Mesenchymal stem cell (in vitro differentiated cells and primary cell): ENCODE data around the gene CARNS1.

Experiments used
- DNase-seq: peaks from one replicate; pipeline ENCODE4 v3.0.0-alpha.2; 2013
- H2AFZ ChIP-seq: one replicate; pipeline ENCODE4 v1.6.1; 2013; ENCODE audit warnings: low read depth, mild to moderate bottlenecking, control low read depth, inconsistent platforms, low read length, moderate library complexity
- H2AK5ac ChIP-seq: 2 replicates; pipeline ENCODE4 v1.6.1; 2013; ENCODE audit warnings: low read length, moderate library complexity, mild to moderate bottlenecking, inconsistent platforms; ENCODE audit not compliant: severe bottlenecking
- H2BK120ac ChIP-seq: one replicate; pipeline ENCODE4 v1.6.1; 2013; ENCODE audit warnings: low read depth, mild to moderate bottlenecking, inconsistent platforms, low read length, moderate library complexity
- H2BK12ac ChIP-seq, 2 experiments: one replicate each; pipeline ENCODE4 v1.6.1; 2013; ENCODE audit warnings: inconsistent platforms in 2 of 2, low read length in 2 of 2, mild to moderate bottlenecking in 2 of 2, moderate library complexity in 2 of 2, control low read depth in 1 of 2
- H2BK15ac ChIP-seq: one replicate; pipeline ENCODE4 v1.6.1; 2013; ENCODE audit warnings: mild to moderate bottlenecking, low read depth, inconsistent platforms; ENCODE audit not compliant: poor library complexity, severe bottlenecking
- H2BK5ac ChIP-seq: 2 replicates; pipeline ENCODE4 v1.6.1; 2013; ENCODE audit warnings: low read depth, mild to moderate bottlenecking, low read length, control low read depth, inconsistent platforms; ENCODE audit not compliant: poor library complexity, severe bottlenecking
- H3K14ac ChIP-seq, 2 experiments: one replicate each; pipeline ENCODE4 v1.6.1; 2013; ENCODE audit warnings: inconsistent platforms in 2 of 2, low read length in 2 of 2, control low read depth in 1 of 2, mild to moderate bottlenecking in 1 of 2, moderate library complexity in 1 of 2
- H3K18ac ChIP-seq, 2 experiments: one replicate each; pipeline ENCODE4 v1.6.1; 2013; ENCODE audit warnings: inconsistent platforms in 2 of 2, low read length in 2 of 2, control low read depth in 1 of 2, low read depth in 1 of 2, mild to moderate bottlenecking in 1 of 2
- H3K23ac ChIP-seq, 2 experiments: one replicate each; pipeline ENCODE4 v1.6.1; 2013; ENCODE audit warnings: inconsistent platforms in 2 of 2, low read length in 2 of 2, mild to moderate bottlenecking in 2 of 2, moderate library complexity in 2 of 2, control low read depth in 1 of 2
- H3K27ac ChIP-seq: 2 replicates; pipeline ENCODE4 v1.5.1; 2013; ENCODE audit warnings: mild to moderate bottlenecking, moderate library complexity, low read length, control low read depth, inconsistent platforms; ENCODE audit not compliant: poor library complexity, severe bottlenecking
- H3K27me3 ChIP-seq, 2 experiments: 2 replicates each; pipeline versions ENCODE4 v1.6.1 to v1.7.0; 2013; ENCODE audit warnings: low read length in 2 of 2, mild to moderate bottlenecking in 2 of 2, moderate library complexity in 2 of 2, control low read depth in 1 of 2, inconsistent platforms in 1 of 2; ENCODE audit not compliant: control insufficient read depth in 1 of 2, insufficient read depth in 1 of 2
- H3K36me3 ChIP-seq, 2 experiments: 2 replicates each; pipeline versions ENCODE4 v1.6.1 to v1.7.0; 2013; ENCODE audit warnings: low read length in 2 of 2, control low read depth in 1 of 2, inconsistent platforms in 1 of 2, low read depth in 1 of 2, mild to moderate bottlenecking in 1 of 2; ENCODE audit not compliant: insufficient read depth in 2 of 2, control insufficient read depth in 1 of 2
- H3K4ac ChIP-seq, 2 experiments: one replicate each; pipeline ENCODE4 v1.6.1; 2013; ENCODE audit warnings: inconsistent platforms in 2 of 2, low read length in 2 of 2, mild to moderate bottlenecking in 2 of 2, moderate library complexity in 2 of 2, control low read depth in 1 of 2, low read depth in 1 of 2
- H3K4me1 ChIP-seq: 2 replicates; pipeline ENCODE4 v1.6.1; 2013; ENCODE audit warnings: low read depth, low read length, control low read depth; ENCODE audit not compliant: control insufficient read depth, insufficient read depth
- H3K4me2 ChIP-seq: 2 replicates; pipeline ENCODE4 v1.6.1; 2013; ENCODE audit warnings: low read length, mild to moderate bottlenecking, inconsistent platforms; ENCODE audit not compliant: poor library complexity, severe bottlenecking
- H3K4me3 ChIP-seq, 2 experiments: 2 replicates each; pipeline versions ENCODE4 v1.5.1 to v1.7.0; 2013; ENCODE audit warnings: low read length in 2 of 2, mild to moderate bottlenecking in 2 of 2, control low read depth in 1 of 2, low read depth in 1 of 2; ENCODE audit not compliant: insufficient read depth in 1 of 2
- H3K79me1 ChIP-seq: replicated peaks from 2 replicates; pipeline ENCODE4 v1.6.1; 2013; ENCODE audit warnings: mild to moderate bottlenecking, control low read depth, low read length, inconsistent platforms; ENCODE audit not compliant: poor library complexity, severe bottlenecking
- H3K9ac ChIP-seq: 2 replicates; pipeline ENCODE4 v1.7.0; 2013; ENCODE audit warnings: mild to moderate bottlenecking, low read length, moderate library complexity
- H3K9me3 ChIP-seq: 2 replicates; pipeline ENCODE4 v1.7.0; 2013; ENCODE audit warnings: mild to moderate bottlenecking, low read length; ENCODE audit not compliant: control insufficient read depth
- H4K8ac ChIP-seq: one replicate; pipeline ENCODE4 v1.6.1; 2013; ENCODE audit warnings: inconsistent platforms, mild to moderate bottlenecking, low read length, moderate library complexity
- H4K91ac ChIP-seq: one replicate; pipeline ENCODE4 v1.6.1; 2013; ENCODE audit warnings: mild to moderate bottlenecking, low read length, inconsistent platforms
- WGBS: methylation state at CpG from one replicate; pipeline ENCODE4 v1.1.7; 2013; ENCODE audit warnings: mixed read lengths; 5-methylcytosine and 5-hydroxymethylcytosine counted together

CARNS1 gene

GRCh38 chr11:67433536-67434394, 18.3 kb downstream of the CARNS1 start:
- no peak overlapping the region for H3K4ac ChIP-seq
- H2BK12ac ChIP-seq = no peak overlapping the region
- H2AK5ac ChIP-seq = peak overlapping the region; percentile 41
- no peaks in the 10 kb centered on the region for H3K27me3 ChIP-seq
- H3K9ac ChIP-seq = no peak overlapping the region
- H3K14ac ChIP-seq = no peak overlapping the region
- 92% methylated on average over 22 of the region's 22 CpGs for WGBS
- no peak overlapping the region for H3K18ac ChIP-seq
- peaks cover 46% of the 10 kb centered on the region for H3K4me1 ChIP-seq
- H2AFZ ChIP-seq = no peak overlapping the region
- peaks cover 62 to 79% of the 10 kb centered on the region in 2 experiments for H3K36me3 ChIP-seq
- no peak overlapping the region for H4K8ac ChIP-seq
- H2BK5ac ChIP-seq = no peak overlapping the region
- H3K79me1 ChIP-seq = peaks cover 40% of the 10 kb centered on the region
- H3K4me2 ChIP-seq = no peak overlapping the region
- no peaks in the 10 kb centered on the region for H3K9me3 ChIP-seq
- no peak overlapping the region for H2BK120ac ChIP-seq
- H3K23ac ChIP-seq = no peak overlapping the region
- H3K4me3 ChIP-seq = no peak overlapping the region
- H4K91ac ChIP-seq = no peak overlapping the region
- no peak overlapping the region for H3K27ac ChIP-seq
- DNase-seq = no peak
- no peak overlapping the region for H2BK15ac ChIP-seq

- Histone ChIP-seq H2BK15ac (no peak overlapping the region), H4K8ac (no peak overlapping the region), H3K4me1 (peaks cover 46% of the 10 kb centered on the region), H3K9ac (no peak overlapping the region), H2BK12ac (no peak overlapping the region), H3K27me3 (no peaks in the 10 kb centered on the region), H3K79me1 (peaks cover 40% of the 10 kb centered on the region), H3K4me3 (no peak overlapping the region), H2AFZ (no peak overlapping the region), H3K23ac (no peak overlapping the region), H3K4ac (no peak overlapping the region), H3K4me2 (no peak overlapping the region), H3K18ac (no peak overlapping the region), H2BK120ac (no peak overlapping the region), H3K36me3 (peaks cover 69 to 86% of the 10 kb centered on the region in 2 experiments), H2BK5ac (no peak overlapping the region), H3K27ac (no peak overlapping the region), H3K14ac (no peak overlapping the region), H4K91ac (no peak overlapping the region), H3K9me3 (no peaks in the 10 kb centered on the region), H2AK5ac (peak overlapping the region; percentile 41)
- DNase-seq = no peak
- WGBS = 92% methylated on average over 23 of the region's 23 CpGs
Measured at GRCh38 chr11:67434395-67434881, 19.0 kb downstream of the CARNS1 start.

- Histone ChIP-seq H2AFZ (no peak overlapping the region), H3K27ac (peak overlapping the region; percentile 69), H4K8ac (no peak overlapping the region), H3K4ac (no peak overlapping the region), H2BK120ac (no peak overlapping the region), H3K79me1 (peaks cover 40% of the 10 kb centered on the region), H3K27me3 (no peaks in the 10 kb centered on the region), H2BK15ac (no peak overlapping the region), H2AK5ac (peak overlapping the region; percentile 92), H3K4me1 (peaks cover 52% of the 10 kb centered on the region), H3K9me3 (no peaks in the 10 kb centered on the region), H3K4me2 (no peak overlapping the region), H4K91ac (no peak overlapping the region), H3K18ac (no peak overlapping the region), H2BK12ac (no peak overlapping the region), H3K36me3 (peaks cover 74 to 89% of the 10 kb centered on the region in 2 experiments), H2BK5ac (no peak overlapping the region), H3K23ac (no peak overlapping the region), H3K9ac (no peak overlapping the region), H3K14ac (no peak overlapping the region), H3K4me3 (no peak overlapping the region)
- 91% methylated on average over 25 of the region's 26 CpGs for WGBS
- no peak for DNase-seq
Measured at GRCh38 chr11:67435031-67435726, 19.7 kb downstream of the CARNS1 start.
